NB4 (cell line): ENCODE data around the gene JAZF1.

Source experiments
- CTCF ChIP-seq: IDR thresholded peaks from one replicate; pipeline ENCODE4 v1.5.1; 2012; ENCODE audit warnings: low read depth, low read length
- MAX ChIP-seq: IDR thresholded peaks from 2 replicates; pipeline ENCODE4 v1.6.1; 2011; ENCODE audit warnings: low read depth, low read length
- POLR2A ChIP-seq: IDR thresholded peaks from 2 replicates; pipeline ENCODE4 v1.6.1; 2011; ENCODE audit warnings: mild to moderate bottlenecking; ENCODE audit not compliant: insufficient read length; ENCODE audit errors: extremely low read depth

GRCh38 chr7:28042721-28043120 lies 137.9 kb downstream of the JAZF1 start:
- TF ChIP-seq CTCF (no peak), POLR2A (no peak), MAX (no peak)
